ENCODE data around the gene CCDC141.

CCDC141 gene

DNA sequence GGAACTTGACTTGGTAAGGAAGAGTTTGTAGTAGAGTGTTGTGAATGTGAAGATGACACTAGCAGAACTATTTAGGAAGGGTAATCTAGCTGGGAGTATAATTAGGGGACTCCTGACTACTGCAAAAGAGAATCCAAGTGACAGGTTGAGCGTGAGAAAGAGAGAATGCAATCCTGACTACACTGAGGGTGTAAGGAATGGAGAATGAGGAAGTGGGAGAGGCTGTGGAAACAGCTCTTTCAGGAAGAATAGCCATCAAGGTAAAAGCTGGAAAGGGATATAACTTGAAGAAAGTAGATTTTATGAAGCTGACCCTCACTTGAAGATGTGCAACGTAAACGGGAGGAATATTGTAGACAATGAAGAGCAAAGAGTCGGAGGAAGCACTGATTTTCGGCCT is 201.6 kb downstream of the CCDC141 start:
- H3K4me3 ChIP-seq (ENCODE audit: low read depth, low read length), result no peak overlapping the region
- TF ChIP-seq MYC (IDR thresholded peaks at IDR 0.05; ENCODE audit: low read depth, low read length) (no peak), POLR2A (IDR thresholded peaks at IDR 0.05; ENCODE audit: extremely low read depth, insufficient read length) (no peak)
- TF ChIP-seq, protein P1, sequence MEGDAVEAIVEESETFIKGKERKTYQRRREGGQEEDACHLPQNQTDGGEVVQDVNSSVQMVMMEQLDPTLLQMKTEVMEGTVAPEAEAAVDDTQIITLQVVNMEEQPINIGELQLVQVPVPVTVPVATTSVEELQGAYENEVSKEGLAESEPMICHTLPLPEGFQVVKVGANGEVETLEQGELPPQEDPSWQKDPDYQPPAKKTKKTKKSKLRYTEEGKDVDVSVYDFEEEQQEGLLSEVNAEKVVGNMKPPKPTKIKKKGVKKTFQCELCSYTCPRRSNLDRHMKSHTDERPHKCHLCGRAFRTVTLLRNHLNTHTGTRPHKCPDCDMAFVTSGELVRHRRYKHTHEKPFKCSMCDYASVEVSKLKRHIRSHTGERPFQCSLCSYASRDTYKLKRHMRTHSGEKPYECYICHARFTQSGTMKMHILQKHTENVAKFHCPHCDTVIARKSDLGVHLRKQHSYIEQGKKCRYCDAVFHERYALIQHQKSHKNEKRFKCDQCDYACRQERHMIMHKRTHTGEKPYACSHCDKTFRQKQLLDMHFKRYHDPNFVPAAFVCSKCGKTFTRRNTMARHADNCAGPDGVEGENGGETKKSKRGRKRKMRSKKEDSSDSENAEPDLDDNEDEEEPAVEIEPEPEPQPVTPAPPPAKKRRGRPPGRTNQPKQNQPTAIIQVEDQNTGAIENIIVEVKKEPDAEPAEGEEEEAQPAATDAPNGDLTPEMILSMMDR (IDR thresholded peaks at IDR 0.05; ENCODE audit: low read depth, low read length), result no peak
- TF ChIP-seq, protein P2, sequence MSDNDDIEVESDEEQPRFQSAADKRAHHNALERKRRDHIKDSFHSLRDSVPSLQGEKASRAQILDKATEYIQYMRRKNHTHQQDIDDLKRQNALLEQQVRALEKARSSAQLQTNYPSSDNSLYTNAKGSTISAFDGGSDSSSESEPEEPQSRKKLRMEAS (IDR thresholded peaks at IDR 0.05; ENCODE audit: low read depth, low read length), result no peak
- no peak for DNase-seq (ENCODE audit: low read depth)

DNA sequence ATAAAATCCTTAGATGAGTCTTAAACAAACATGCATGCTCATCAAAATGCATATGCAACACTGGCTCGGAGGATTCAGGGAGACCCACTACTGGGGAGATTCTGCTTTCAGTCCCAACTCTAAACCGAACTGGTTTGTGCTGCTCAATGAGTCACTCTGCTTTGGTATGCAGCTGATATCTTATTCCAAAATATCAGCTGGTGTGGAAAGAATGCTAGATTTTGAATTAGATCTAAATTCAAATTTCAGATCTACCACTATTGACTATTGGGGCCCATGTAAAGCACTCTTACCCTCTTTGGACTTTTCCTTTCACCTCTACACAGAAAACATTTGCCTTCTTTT is 203.5 kb downstream of the CCDC141 start:
- H3K4me3 ChIP-seq (ENCODE audit: low read depth, low read length), result no peak overlapping the region
- no peak for DNase-seq (ENCODE audit: low read depth)
- TF ChIP-seq POLR2A (IDR thresholded peaks at IDR 0.05; ENCODE audit: extremely low read depth, insufficient read length) (no peak), MYC (IDR thresholded peaks at IDR 0.05; ENCODE audit: low read depth, low read length) (no peak)
- TF ChIP-seq, protein P2 (IDR thresholded peaks at IDR 0.05; ENCODE audit: low read depth, low read length), result no peak
- TF ChIP-seq, protein P1 (IDR thresholded peaks at IDR 0.05; ENCODE audit: low read depth, low read length), result no peak

DNA sequence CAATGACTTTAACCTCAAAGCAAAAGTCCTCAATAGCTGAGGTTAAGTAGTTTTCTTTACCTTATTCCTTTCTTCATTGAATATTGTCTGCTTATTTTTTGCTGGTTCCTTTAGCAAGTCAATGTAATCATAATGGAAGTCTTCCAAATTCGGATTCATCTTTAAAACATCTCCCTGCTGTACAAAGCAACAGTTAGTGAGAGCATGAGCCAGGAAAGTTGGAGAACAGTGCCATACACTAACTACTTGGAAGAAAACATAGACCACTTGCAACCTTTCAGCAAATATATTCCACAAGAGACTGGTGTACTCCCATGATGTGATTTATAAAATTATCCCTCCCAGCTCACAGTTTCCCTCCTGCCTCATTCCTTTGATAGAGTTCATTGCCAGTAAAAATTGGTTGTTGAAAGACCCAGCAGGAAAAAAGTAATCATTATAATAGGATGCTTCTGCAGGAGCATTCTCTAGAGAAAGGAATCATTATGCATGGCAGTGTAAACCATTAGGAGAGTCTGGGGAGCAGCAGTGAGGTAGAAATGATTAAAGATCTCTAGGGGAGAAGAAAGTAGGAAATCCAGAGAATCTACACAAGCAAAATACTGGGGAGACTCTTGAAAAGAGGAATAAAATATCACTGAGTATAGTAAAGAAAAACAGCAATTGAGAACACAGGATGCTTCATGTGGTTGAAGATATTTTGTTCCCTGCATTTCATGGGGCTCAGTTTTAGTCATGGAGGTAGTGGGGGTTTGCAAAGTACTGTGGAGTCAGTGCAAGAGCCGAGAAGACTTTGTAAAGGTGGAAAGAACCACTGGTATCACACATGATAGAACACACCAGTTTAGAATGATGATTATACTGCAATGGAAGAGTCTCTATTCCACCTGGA is 204.1 kb downstream of the CCDC141 start:
- TF ChIP-seq, protein P2 (IDR thresholded peaks at IDR 0.05; ENCODE audit: low read depth, low read length), result no peak
- no peak for TF ChIP-seq POLR2A (IDR thresholded peaks at IDR 0.05; ENCODE audit: extremely low read depth, insufficient read length)
- no peak for TF ChIP-seq MYC (IDR thresholded peaks at IDR 0.05; ENCODE audit: low read depth, low read length)
- TF ChIP-seq, protein P1 (IDR thresholded peaks at IDR 0.05; ENCODE audit: low read depth, low read length), result no peak
- no peak overlapping the region for H3K4me3 ChIP-seq (ENCODE audit: low read depth, low read length)
- DNase-seq (ENCODE audit: low read depth), result no peak

DNA sequence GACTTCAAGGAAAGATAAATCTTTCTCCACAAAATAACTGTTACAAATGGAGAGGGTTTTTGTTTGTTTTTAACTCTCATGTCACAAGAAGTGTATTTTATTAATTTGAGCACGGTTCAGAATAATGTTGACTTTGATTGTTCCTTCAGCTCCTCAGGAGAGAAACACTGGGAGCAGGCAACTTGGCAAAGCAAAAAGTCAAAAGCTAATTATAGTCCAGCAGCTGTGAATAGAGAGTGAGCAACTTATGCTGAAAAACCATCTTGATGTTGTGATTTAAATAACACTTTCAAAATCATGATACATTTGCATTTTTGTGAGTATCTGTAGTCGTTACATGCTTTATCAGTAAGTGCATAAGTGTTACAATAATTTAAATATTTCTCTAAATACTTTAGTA is 205.2 kb downstream of the CCDC141 start:
- TF ChIP-seq, protein P1 (IDR thresholded peaks at IDR 0.05; ENCODE audit: low read depth, low read length), result no peak
- TF ChIP-seq POLR2A (IDR thresholded peaks at IDR 0.05; ENCODE audit: extremely low read depth, insufficient read length) (no peak), MYC (IDR thresholded peaks at IDR 0.05; ENCODE audit: low read depth, low read length) (no peak)
- TF ChIP-seq, protein P2 (IDR thresholded peaks at IDR 0.05; ENCODE audit: low read depth, low read length), result no peak
- H3K4me3 ChIP-seq (ENCODE audit: low read depth, low read length), result no peak overlapping the region
- DNase-seq (ENCODE audit: low read depth), result no peak

DNA sequence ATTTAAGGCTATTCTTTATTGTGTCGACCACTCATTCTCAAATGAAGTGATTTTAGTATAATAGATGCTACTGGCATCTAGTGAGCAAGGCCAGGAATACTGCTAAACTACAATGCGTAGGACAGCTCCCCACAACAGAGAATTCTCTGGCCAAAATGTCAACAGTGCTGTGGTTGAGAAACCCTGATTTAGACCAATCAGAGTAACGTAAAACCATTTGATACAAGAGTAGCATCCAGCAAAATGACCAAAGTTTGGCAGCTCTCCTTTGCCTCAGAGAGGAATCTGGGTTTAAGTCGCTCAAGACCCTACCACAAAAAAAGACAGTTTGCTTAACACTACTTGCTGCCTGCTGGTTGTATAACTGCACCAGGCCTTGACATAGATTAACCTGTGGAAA is 205.7 kb downstream of the CCDC141 start:
- TF ChIP-seq MYC (IDR thresholded peaks at IDR 0.05; ENCODE audit: low read depth, low read length) (no peak), POLR2A (IDR thresholded peaks at IDR 0.05; ENCODE audit: extremely low read depth, insufficient read length) (no peak)
- TF ChIP-seq, protein P1 (IDR thresholded peaks at IDR 0.05; ENCODE audit: low read depth, low read length), result no peak
- TF ChIP-seq, protein P2 (IDR thresholded peaks at IDR 0.05; ENCODE audit: low read depth, low read length), result no peak

More for the DNA sequence above, 205.7 kb downstream of the CCDC141 start:
- no peak for DNase-seq (ENCODE audit: low read depth)
- H3K4me3 ChIP-seq (ENCODE audit: low read depth, low read length), result no peak overlapping the region
